Measurements from ENCODE around the gene KCNG4.

GRCh38 chr16:84278333-84278732 lies 38.5 kb upstream of the KCNG4 start:
- TF ChIP-seq POLR2AphosphoS5 (IDR thresholded peaks at IDR 0.05; ENCODE audit: insufficient read depth, low read depth, low read length) (no peak), CTCF (IDR thresholded peaks at IDR 0.05; ENCODE audit: extremely low read depth in 1 of 2, insufficient read depth in 1 of 2, low read depth in 1 of 2, low read length in 2 of 2) (no peak), POLR2A (IDR thresholded peaks at IDR 0.05; ENCODE audit: low read depth, low read length) (no peak), JUN (IDR thresholded peaks at IDR 0.05; ENCODE audit: borderline replicate concordance, insufficient read depth, insufficient read length, low read depth) (no peak), MYC (IDR thresholded peaks at IDR 0.05; ENCODE audit: low read depth, low read length) (no peak), EZH2 (IDR thresholded peaks at IDR 0.05; ENCODE audit: borderline replicate concordance, low read depth, low read length, severe bottlenecking) (no peak), MAX (IDR thresholded peaks at IDR 0.05; ENCODE audit: insufficient read depth, insufficient read length) (no peak), GATA2 (IDR thresholded peaks at IDR 0.05; ENCODE audit: insufficient read depth, insufficient read length, low read depth, low read length) (no peak), FOS (IDR thresholded peaks at IDR 0.05; ENCODE audit: borderline replicate concordance, insufficient read depth, low read length) (no peak)
